Activated naive CD8-positive, alpha-beta T cell treated with anti-CD3 and anti-CD28 coated beads, Interleukin-2, amount 50 U/mL, for 16 hours (primary cell): ENCODE results near the gene CTAGE9.

Source experiments
- DNase-seq: peaks from one replicate; pipeline ENCODE4 v3.0.0-alpha.2; 2020; ENCODE audit warnings: low read depth, low spot score

CTAGE9 gene

DNA sequence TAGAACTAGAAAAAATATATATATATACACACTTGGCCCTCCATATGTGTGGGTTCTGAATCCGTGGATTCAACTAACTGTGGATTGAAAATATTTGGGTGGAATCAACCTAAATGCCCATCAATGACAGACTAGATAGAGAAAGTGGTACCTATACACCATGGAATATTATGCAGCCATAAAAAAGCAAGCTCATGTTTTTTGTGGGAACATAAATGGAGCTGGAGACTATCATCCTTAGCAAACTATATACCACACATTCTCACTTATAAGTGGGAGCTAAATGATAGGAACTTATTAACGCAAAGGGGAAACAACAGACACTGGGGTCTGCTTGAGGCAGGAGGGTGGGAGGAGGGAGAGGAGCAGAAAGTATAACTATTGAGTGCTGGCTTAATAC, 37.6 kb downstream of the CTAGE9 start:
- DNase-seq, result no peak

DNA sequence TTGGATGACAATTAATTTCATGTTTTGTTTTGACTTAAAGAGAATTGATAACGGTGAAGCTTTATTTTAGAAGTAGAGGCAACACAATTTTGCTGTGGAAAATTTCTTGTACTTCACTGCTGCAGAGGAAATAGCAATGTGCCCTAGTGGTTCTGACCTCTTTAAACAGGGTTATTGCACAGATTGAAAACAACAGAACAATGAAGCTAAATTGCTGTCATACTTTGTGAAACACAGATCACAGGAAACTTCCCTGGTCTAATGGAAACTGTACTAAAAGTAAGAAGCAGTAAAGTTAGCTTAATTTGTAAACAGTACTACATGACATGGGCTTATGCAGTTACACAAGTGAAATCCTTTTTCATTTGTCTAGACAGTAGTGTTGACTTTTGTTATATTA, 40.9 kb downstream of the CTAGE9 start:
- no peak for DNase-seq

DNA sequence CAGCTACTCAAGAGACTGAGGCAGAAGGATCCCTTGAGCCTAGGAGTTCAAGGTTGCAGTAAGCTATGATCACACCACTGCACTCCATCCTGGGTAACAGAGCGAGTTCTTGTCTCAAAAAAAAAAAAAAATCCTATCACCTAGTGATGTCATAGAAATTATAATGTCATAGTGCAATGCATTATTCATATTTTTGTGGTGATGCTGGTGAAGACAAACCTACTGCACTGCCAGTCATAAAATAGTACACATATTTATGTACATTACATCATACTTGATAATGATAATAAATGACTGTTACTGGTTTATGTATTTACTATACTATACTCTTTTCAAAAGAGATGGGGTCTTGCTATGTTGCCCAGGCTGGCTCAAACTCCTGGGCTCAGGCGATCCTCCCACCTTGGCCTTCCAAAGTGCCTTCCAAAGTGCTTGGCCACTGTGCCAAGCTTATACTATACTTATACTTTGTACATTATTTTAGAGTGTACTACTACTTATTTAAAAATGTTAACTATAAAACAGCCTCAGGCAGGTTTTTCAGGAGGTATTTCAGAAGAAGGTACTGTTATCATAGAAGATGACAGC, 47.1 kb downstream of the CTAGE9 start:
- no peak for DNase-seq

DNA sequence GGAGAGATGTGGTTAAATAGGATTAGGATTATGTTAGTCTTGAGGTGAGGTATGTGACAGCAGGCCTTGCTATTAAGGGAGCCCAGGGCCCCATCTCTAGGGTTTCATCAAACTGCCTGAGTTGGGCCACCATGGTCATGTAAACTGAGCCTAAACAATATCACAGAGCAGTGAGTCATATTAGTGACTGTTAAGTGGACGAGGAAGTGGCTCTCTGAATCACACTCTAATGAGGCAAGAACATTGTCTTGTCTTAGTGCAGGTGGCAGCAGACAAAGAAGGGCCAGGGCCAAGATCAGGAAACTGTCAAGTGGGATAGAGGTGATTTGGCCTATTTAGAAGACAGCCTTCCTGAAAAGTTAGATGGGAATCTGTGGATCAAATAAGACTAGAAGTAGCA, 50.6 kb downstream of the CTAGE9 start:
- DNase-seq, result no peak
